ENCODE results near the gene PIWIL4.

The PIWIL4 gene

GRCh38 chr11:94567181-94567670, at the start of gene PIWIL4:
Gene PIWIL4 (plus strand): TSS chr11:94567368. CDS start chr11:94567519, 151 bp downstream.
- DNase-seq (ENCODE audit: insufficient read length, low spot score): no peak
- no peak for TF ChIP-seq CTCF (IDR thresholded peaks at IDR 0.05; ENCODE audit: insufficient read depth, missing control alignments)
- FAIRE-seq: no peak

GRCh38 chr11:94518300-94518699, 48.9 kb upstream of the PIWIL4 start:
- FAIRE-seq: no peak
- no peak for TF ChIP-seq CTCF (IDR thresholded peaks at IDR 0.05; ENCODE audit: insufficient read depth, missing control alignments)
- DNase-seq (ENCODE audit: insufficient read length, low spot score): no peak

- FAIRE-seq: peak; percentile 21
- TF ChIP-seq CTCF (IDR thresholded peaks at IDR 0.05; ENCODE audit: insufficient read depth, missing control alignments): peak; percentile 61
- DNase-seq (ENCODE audit: insufficient read length, low spot score): no peak
These were observed 47.6 kb upstream of the PIWIL4 start for GRCh38 chr11:94519478-94520084.

GRCh38 chr11:94521684-94522083, 45.5 kb upstream of the PIWIL4 start:
- no peak for FAIRE-seq
- no peak for TF ChIP-seq CTCF (IDR thresholded peaks at IDR 0.05; ENCODE audit: insufficient read depth, missing control alignments)
- no peak for DNase-seq (ENCODE audit: insufficient read length, low spot score)

GRCh38 chr11:94524341-94524740, 42.8 kb upstream of the PIWIL4 start:
- no peak for TF ChIP-seq CTCF (IDR thresholded peaks at IDR 0.05; ENCODE audit: insufficient read depth, missing control alignments)
- FAIRE-seq (no peak), DNase-seq (ENCODE audit: insufficient read length, low spot score) (no peak)

- FAIRE-seq (no peak), DNase-seq (ENCODE audit: insufficient read length, low spot score) (no peak)
- no peak for TF ChIP-seq CTCF (IDR thresholded peaks at IDR 0.05; ENCODE audit: insufficient read depth, missing control alignments)
These were observed 41.4 kb upstream of the PIWIL4 start for GRCh38 chr11:94525546-94526324.

Measured in D721Med (cell line).